HUES64 (cell line): ENCODE data around the gene ATP5PF.

Experiments used
- H3K27ac ChIP-seq: 2 replicates; pipeline ENCODE4 v1.7.0; 2013; ENCODE audit warnings: low read depth, low read length, inconsistent platforms
- H3K27me3 ChIP-seq: 2 replicates; pipeline ENCODE4 v1.6.1; 2013; ENCODE audit warnings: mild to moderate bottlenecking, low read length; ENCODE audit not compliant: insufficient read depth
- H3K36me3 ChIP-seq: 2 replicates; pipeline ENCODE4 v1.6.1; 2013; ENCODE audit warnings: mild to moderate bottlenecking, low read length; ENCODE audit not compliant: insufficient read depth
- H3K4me1 ChIP-seq: 2 replicates; pipeline ENCODE4 v1.6.1; 2013; ENCODE audit warnings: mild to moderate bottlenecking, low read length, moderate library complexity; ENCODE audit not compliant: insufficient read depth
- H3K4me3 ChIP-seq: 2 replicates; pipeline ENCODE4 v1.5.1; 2013; ENCODE audit warnings: mild to moderate bottlenecking, low read length, moderate library complexity
- H3K9ac ChIP-seq: 2 replicates; pipeline ENCODE4 v1.6.1; 2013; ENCODE audit warnings: mild to moderate bottlenecking, low read depth, low read length
- H3K9me3 ChIP-seq: 2 replicates; pipeline ENCODE4 v1.6.1; 2013; ENCODE audit warnings: low read depth, low read length; ENCODE audit not compliant: insufficient read depth
- WGBS: fragments of 150-250, 120-280 bp; methylation state at CpG from one replicate; pipeline ENCODE4 v1.1.7; 2013; ENCODE audit warnings: missing lambda C conversion rate; 5-methylcytosine and 5-hydroxymethylcytosine counted together

ATP5PF gene

GRCh38 chr21:25688275-25689155 lies 46.2 kb downstream of the ATP5PF start:
- WGBS = 92% methylated on average over 3 of the region's 9 CpGs
- Histone ChIP-seq H3K9ac (no peak overlapping the region), H3K4me3 (no peak overlapping the region), H3K9me3 (no peaks in the 10 kb centered on the region), H3K27me3 (no peaks in the 10 kb centered on the region), H3K27ac (no peak overlapping the region), H3K4me1 (no peaks in the 10 kb centered on the region), H3K36me3 (no peaks in the 10 kb centered on the region)

- Histone ChIP-seq H3K27me3 (no peaks in the 10 kb centered on the region), H3K4me3 (no peak overlapping the region), H3K27ac (no peak overlapping the region), H3K9me3 (no peaks in the 10 kb centered on the region), H3K9ac (no peak overlapping the region), H3K4me1 (no peaks in the 10 kb centered on the region), H3K36me3 (no peaks in the 10 kb centered on the region)
- WGBS = 92% methylated on average over 4 of the region's 4 CpGs
Measured at GRCh38 chr21:25687787-25688186, 46.9 kb downstream of the ATP5PF start.

GRCh38 chr21:25682382-25682781 lies 52.3 kb downstream of the ATP5PF start:
- H3K4me1 ChIP-seq = no peaks in the 10 kb centered on the region
- H3K36me3 ChIP-seq = no peaks in the 10 kb centered on the region
- H3K9me3 ChIP-seq = no peaks in the 10 kb centered on the region
- no peak overlapping the region for H3K27ac ChIP-seq
- no peak overlapping the region for H3K4me3 ChIP-seq
- no peak overlapping the region for H3K9ac ChIP-seq
- H3K27me3 ChIP-seq = no peaks in the 10 kb centered on the region
- 79% methylated on average over 9 of the region's 9 CpGs for WGBS

- Histone ChIP-seq H3K36me3 (no peaks in the 10 kb centered on the region), H3K9ac (no peak overlapping the region), H3K4me1 (no peaks in the 10 kb centered on the region), H3K9me3 (no peaks in the 10 kb centered on the region), H3K4me3 (no peak overlapping the region), H3K27ac (no peak overlapping the region), H3K27me3 (no peaks in the 10 kb centered on the region)
Measured at GRCh38 chr21:25676451-25676850, 58.3 kb downstream of the ATP5PF start.
